Sigmoid colon (tissue), 7 donors: ENCODE results near the gene GALNS. TPM values are rescaled to one million over a fixed set of nuclear protein-coding genes. Genes with fewer than 3 reads are reported as not detected.

Experiments
- DNase-seq: peaks from one replicate; pipeline ENCODE4 v3.0.0-alpha.2; 2019
- H3K27ac ChIP-seq, 4 donors: fragments of 200-600 bp; sonication (generic); one replicate each; pipeline ENCODE4 v1.5.1; 2016 to 2019; ENCODE audit warnings: mild to moderate bottlenecking in 1 of 4
- H3K27me3 ChIP-seq, 3 donors: fragments of 200-600 bp; sonication (generic); one replicate each; pipeline ENCODE4 v1.5.1; 2019; ENCODE audit warnings: mild to moderate bottlenecking in 1 of 3
- H3K36me3 ChIP-seq, 4 donors: fragments of 200-600 bp; sonication (generic); one replicate each; pipeline ENCODE4 v1.5.1; 2016 to 2019
- H3K4me1 ChIP-seq, 4 donors: fragments of 200-600 bp; sonication (generic); one replicate each; pipeline ENCODE4 v1.5.1; 2017 to 2019
- H3K4me3 ChIP-seq, 4 donors: fragments of 200-600 bp; sonication (generic); one replicate each; pipeline ENCODE4 v1.5.1; 2017 to 2019; ENCODE audit warnings: mild to moderate bottlenecking in 2 of 4, moderate library complexity in 1 of 4
- H3K9me3 ChIP-seq, 4 donors: fragments of 200-600 bp in 3 of 4; sonication (generic) in 3 of 4; one replicate each; pipeline versions ENCODE4 v1.5.1 to v1.6.1; 2013 to 2019
- EP300 ChIP-seq, 4 donors: sonication (generic); formaldehyde crosslinking; IDR thresholded peaks; one replicate each; pipeline ENCODE4 v1.6.1; 2017; ENCODE audit warnings: antibody characterized with exemption in 4 of 4
- POLR2A ChIP-seq, 2 donors: fragments of 450-650 bp; IDR thresholded peaks; one replicate each; pipeline ENCODE4 v1.6.1; 2016; ENCODE audit warnings: antibody characterized with exemption in 2 of 2, mild to moderate bottlenecking in 2 of 2, moderate library complexity in 2 of 2
- POLR2AphosphoS5 ChIP-seq, 4 donors: sonication (generic); formaldehyde crosslinking; IDR thresholded peaks; one replicate each; pipeline ENCODE4 v1.6.1; 2017; ENCODE audit warnings: antibody characterized with exemption in 4 of 4
- WGBS, 2 donors: extraction: QIAGEN DNeasy Blood & Tissue Kit; methylation state at CpG; one replicate each; pipeline ENCODE4 v1.1.7; 2013; 5-methylcytosine and 5-hydroxymethylcytosine counted together
- intact Hi-C: fragments of 100-400 bp; cut with DNase I; formaldehyde crosslinking; loops from one replicate; pipeline ENCODE4 v1.15.1; 2023
- polyA plus RNA-seq, 3 donors: library from polyadenylated mRNA; stranded (reverse); fragments of 200-250 nt; gene quantifications; one replicate each; pipeline ENCODE4 v1.2.3, GENCODE V29; 2013
- total RNA-seq, 4 donors: library from RNA; depleted of rRNA; stranded (reverse); fragments of >200 nt; gene quantifications; one replicate each; pipeline ENCODE4 v1.1.0, GENCODE V29; 2016
- TF ChIP-seq, protein P1 (sequence below), 4 experiments: fragments of 450-650 bp in 3 of 4; fragments of 200-600 bp in 1 of 4; IDR thresholded peaks; one replicate each; pipeline ENCODE4 v1.5.1; 2016 to 2019; ENCODE audit warnings: antibody characterized with exemption in 4 of 4, mild to moderate bottlenecking in 3 of 4, moderate library complexity in 2 of 4
- donor health status: healthy with polysubstance abuse.
- donor health status: Bipolar disorder and iron deficiency.
- donor health status: healthy.

The GALNS gene
- total and polyA plus RNA-seq, 7 donors: 6.2 to 50.4 (median 11.1) TPM

DNA sequence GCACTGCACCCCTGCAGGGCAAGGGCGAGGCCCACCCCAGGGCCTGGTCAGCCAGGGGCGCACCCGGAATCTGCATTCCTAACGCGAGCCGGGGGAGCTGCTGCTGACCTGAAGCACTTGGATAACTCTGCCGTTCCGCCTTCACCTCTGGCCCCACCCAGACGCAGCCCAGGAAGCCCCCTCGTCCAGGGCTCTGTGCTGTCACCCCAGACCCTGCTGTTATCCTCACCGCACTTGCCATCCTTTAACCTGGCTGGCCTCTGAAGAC lies 23.0 kb upstream of the GALNS start:
- TF ChIP-seq, protein P1, sequence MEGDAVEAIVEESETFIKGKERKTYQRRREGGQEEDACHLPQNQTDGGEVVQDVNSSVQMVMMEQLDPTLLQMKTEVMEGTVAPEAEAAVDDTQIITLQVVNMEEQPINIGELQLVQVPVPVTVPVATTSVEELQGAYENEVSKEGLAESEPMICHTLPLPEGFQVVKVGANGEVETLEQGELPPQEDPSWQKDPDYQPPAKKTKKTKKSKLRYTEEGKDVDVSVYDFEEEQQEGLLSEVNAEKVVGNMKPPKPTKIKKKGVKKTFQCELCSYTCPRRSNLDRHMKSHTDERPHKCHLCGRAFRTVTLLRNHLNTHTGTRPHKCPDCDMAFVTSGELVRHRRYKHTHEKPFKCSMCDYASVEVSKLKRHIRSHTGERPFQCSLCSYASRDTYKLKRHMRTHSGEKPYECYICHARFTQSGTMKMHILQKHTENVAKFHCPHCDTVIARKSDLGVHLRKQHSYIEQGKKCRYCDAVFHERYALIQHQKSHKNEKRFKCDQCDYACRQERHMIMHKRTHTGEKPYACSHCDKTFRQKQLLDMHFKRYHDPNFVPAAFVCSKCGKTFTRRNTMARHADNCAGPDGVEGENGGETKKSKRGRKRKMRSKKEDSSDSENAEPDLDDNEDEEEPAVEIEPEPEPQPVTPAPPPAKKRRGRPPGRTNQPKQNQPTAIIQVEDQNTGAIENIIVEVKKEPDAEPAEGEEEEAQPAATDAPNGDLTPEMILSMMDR (IDR thresholded peaks at IDR 0.05): no peak
- TF ChIP-seq POLR2A (IDR thresholded peaks at IDR 0.05): no peak
- WGBS, 2 donors: 53 to 79% methylated on average over 11 of the region's 11 CpGs
- intact Hi-C loops: no loop called here
- H3K27ac ChIP-seq: no peak overlapping the region
- peaks cover 0 to 9% (median 0%) of the 10 kb centered on the region in 4 donors for H3K4me1 ChIP-seq
- no peak for DNase-seq
- peaks cover 4 to 40% (median 25%) of the 10 kb centered on the region in 3 donors for H3K27me3 ChIP-seq
- no peak overlapping the region for H3K4me3 ChIP-seq
- no peaks in the 10 kb centered on the region for H3K9me3 ChIP-seq
- H3K36me3 ChIP-seq: no peaks in the 10 kb centered on the region

DNA sequence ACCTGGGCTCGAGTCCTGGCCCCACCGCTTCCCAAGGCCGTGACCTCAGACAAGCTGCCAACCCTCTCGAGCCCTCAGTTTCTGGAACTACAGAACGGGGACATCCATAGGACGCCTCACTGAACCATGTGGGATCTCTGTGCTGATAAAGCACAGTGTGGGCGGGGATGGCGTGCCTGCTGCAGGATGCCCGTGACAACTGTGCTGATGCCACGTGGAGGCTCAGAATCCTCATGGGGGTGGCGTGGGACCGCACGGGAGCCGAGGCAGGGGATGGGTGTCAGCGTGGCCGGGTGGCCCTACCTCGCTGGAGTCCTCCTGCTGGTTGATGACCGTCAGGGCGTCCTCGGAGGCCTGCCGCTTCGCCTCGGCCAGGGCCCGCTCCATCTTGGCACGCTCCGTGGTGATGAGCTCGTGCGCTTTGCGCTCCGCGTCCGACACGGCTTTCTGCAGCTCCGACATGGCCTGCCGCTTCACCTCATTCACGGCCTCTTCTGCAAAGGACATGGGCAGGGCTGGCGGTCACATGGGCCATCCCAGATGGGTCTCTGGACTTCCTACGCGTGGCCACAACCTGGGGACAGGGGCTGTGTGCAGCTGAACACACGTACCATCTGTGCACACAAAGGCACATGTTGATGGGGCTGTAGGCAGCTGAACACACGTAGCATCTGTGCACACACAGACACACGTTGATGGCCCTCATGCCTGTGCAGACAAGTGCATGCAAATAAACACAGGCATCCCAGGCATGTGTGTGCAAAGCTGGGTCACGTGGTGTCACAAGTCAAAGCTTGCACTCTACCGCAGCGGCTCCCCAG lies 22.4 kb upstream of the GALNS start:
- Histone ChIP-seq H3K36me3 (no peaks in the 10 kb centered on the region), H3K4me3 (no peak overlapping the region), H3K27me3 (peaks cover 4 to 40% (median 25%) of the 10 kb centered on the region in 3 donors), H3K9me3 (no peaks in the 10 kb centered on the region), H3K27ac (no peak overlapping the region), H3K4me1 (peaks cover 0 to 9% (median 0%) of the 10 kb centered on the region in 4 donors)
- TF ChIP-seq EP300 (IDR thresholded peaks at IDR 0.05): no peak
- no peak for TF ChIP-seq POLR2A (IDR thresholded peaks at IDR 0.05)
- TF ChIP-seq, protein P1 (IDR thresholded peaks at IDR 0.05): no peak
- TF ChIP-seq POLR2AphosphoS5 (IDR thresholded peaks at IDR 0.05): no peak
- intact Hi-C loops: no loop called here
- DNase-seq: no peak
- 84 to 91% methylated on average over 45 of the region's 45 CpGs for WGBS, 2 donors

DNA sequence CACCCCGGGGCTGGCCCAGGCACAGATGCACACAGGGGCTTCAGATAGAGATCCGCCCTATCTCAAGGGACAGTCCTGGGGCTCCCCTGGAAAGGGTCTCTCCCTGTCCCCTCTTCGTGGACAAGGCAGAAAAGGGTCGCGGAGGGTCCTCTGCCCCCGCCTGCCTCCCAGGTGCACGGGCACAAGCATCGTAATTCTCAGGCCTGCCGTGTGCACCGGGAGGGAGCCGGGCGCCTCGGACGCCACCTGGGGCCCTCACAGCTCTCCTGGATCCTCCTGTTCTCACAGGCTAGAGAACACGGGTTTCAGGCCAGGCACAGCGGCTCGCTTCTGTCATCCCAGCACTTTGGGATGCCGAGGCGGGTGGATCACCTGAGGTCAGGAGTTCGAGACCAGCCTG lies 21.6 kb upstream of the GALNS start:
- Histone ChIP-seq H3K4me3 (no peak overlapping the region), H3K9me3 (no peaks in the 10 kb centered on the region), H3K27ac (no peak overlapping the region), H3K36me3 (no peaks in the 10 kb centered on the region), H3K4me1 (peaks cover 0 to 9% (median 0%) of the 10 kb centered on the region in 4 donors), H3K27me3 (peaks cover 4 to 34% (median 25%) of the 10 kb centered on the region in 3 donors)
- intact Hi-C loops: no loop called here
- WGBS, 2 donors: 92 to 94% methylated on average over 20 of the region's 20 CpGs
- no peak for DNase-seq
- TF ChIP-seq POLR2A (IDR thresholded peaks at IDR 0.05): no peak
- TF ChIP-seq, protein P1 (IDR thresholded peaks at IDR 0.05): no peak
- TF ChIP-seq POLR2AphosphoS5 (IDR thresholded peaks at IDR 0.05): no peak
- TF ChIP-seq EP300 (IDR thresholded peaks at IDR 0.05): no peak

DNA sequence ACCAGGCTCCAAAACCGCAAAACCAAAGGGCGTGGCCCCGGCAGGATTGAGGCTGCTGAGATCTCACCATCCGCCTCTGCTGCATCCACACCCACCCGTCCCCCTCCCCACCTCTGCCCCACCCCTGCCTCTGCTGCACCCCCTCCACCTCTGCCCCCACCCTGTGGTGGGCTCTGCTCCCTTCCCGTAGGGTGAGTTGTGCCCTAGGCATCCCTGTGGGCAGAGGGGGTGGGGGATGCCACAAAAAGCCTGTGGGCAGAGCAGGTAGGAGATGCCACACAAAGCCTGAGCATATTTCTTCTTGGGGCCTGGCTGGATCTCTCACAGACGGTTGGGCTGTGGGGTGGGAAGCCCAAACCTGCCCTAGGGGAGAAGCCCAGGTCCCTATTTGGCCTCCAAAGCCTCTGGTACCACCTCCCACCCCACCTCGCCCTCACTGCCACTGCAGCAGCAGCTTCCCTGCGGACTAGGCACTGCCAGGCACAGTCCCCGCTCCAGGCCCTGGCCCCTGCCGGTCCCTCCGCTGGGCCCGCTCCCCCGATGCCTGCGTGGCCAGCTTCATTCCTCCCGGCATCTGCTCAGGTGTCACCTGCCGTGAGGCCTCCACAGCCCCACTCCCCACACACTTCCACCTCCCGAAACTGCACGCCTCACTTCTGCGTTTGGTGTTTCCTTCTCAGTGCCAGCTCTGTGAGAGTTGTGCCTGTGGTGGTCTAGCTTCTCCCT lies 21.0 kb upstream of the GALNS start:
- Histone ChIP-seq H3K36me3 (no peaks in the 10 kb centered on the region), H3K27me3 (peaks cover 4 to 33% (median 25%) of the 10 kb centered on the region in 3 donors), H3K9me3 (no peaks in the 10 kb centered on the region), H3K27ac (no peak overlapping the region), H3K4me3 (no peak overlapping the region), H3K4me1 (peaks cover 0 to 9% (median 0%) of the 10 kb centered on the region in 4 donors)
- intact Hi-C loops: no loop called here
- 73 to 89% methylated on average over 20 of the region's 20 CpGs for WGBS, 2 donors
- DNase-seq: no peak
- TF ChIP-seq EP300 (IDR thresholded peaks at IDR 0.05): no peak
- no peak for TF ChIP-seq POLR2A (IDR thresholded peaks at IDR 0.05)
- TF ChIP-seq, protein P1 (IDR thresholded peaks at IDR 0.05): no peak
- no peak for TF ChIP-seq POLR2AphosphoS5 (IDR thresholded peaks at IDR 0.05)
